ENCODE results near the gene C1orf159. TPM values are rescaled to one million over a fixed set of nuclear protein-coding genes. Genes with fewer than 3 reads are reported as not detected.

Gene C1orf159
- total and polyA plus RNA-seq, 10 of the 15 experiments (the other 5 are each of a cell fraction or from before 2014, with no cell fraction given), result 0.11 to 23.4 (median 8.0) TPM

- TF ChIP-seq MXI1 (IDR thresholded peaks at IDR 0.05; ENCODE audit: low read depth, low read length), result 0 out of 2 replicates have a peak, but pooled peaks have one; percentile 12
Observed at GRCh38 chr1:1069056-1069710, 46.7 kb downstream of the C1orf159 start (continued).

GRCh38 chr1:1068517-1069055 lies 47.3 kb downstream of the C1orf159 start:
- ChIA-PET SMC1A (ENCODE audit: uncharacterized antibody, unreplicated experiment) (no interaction called here), RAD21 (ENCODE audit: unreplicated experiment) (no interaction called here), POLR2A (no interaction called here), CTCF (interaction anchor here (0.9 kb wide), 1 partner anchor 35 kb away, joined by 3 read pairs; no protein-coding TSS in a partner anchor)
- WGBS (ENCODE audit: insufficient coverage, insufficient replicate concordance, low lambda C conversion rate, missing lambda C conversion rate), result 1% methylated on average over 30 of the region's 55 CpGs
- H3K36me3 ChIP-seq (ENCODE audit: control insufficient read depth in 2 of 2, insufficient read depth in 2 of 2, low read length in 1 of 2), result no peaks in the 10 kb centered on the region
- no peak overlapping the region for H3K27ac ChIP-seq (ENCODE audit: control insufficient read depth, insufficient read depth)
- H3K4me1 ChIP-seq (ENCODE audit: control insufficient read depth, insufficient read depth, low read length), result peaks cover 18% of the 10 kb centered on the region
- H3K9me3 ChIP-seq (replicated peaks; ENCODE audit: control insufficient read depth, insufficient read depth, low read length), result no peaks in the 10 kb centered on the region
- ATAC-seq (peak; percentile 3), DNase-seq (ENCODE audit: low read depth, low spot score) (no peak), FAIRE-seq (no peak)
- peak overlapping the region; percentile 37; the same call in 1 of the 2 replicates for H3K4me3 ChIP-seq
- BruUV-seq (replicated peaks), result no TSS peak
- H3K4me2 ChIP-seq (ENCODE audit: control insufficient read depth, insufficient read depth), result peak overlapping the region; percentile 69
- in situ Hi-C loops (cut with MboI) (no loop called here), intact Hi-C loops (cut with micrococcal nuclease; ENCODE audit: unreplicated experiment) (loop anchor here (10.0 kb wide), 1 partner anchor 164 kb away; no protein-coding TSS in a partner anchor)
- peak overlapping the region; percentile 33; the same call in 1 of the 2 replicates for H2AFZ ChIP-seq (ENCODE audit: control insufficient read depth, low read depth, low read length)
- no peaks in the 10 kb centered on the region for H3K79me2 ChIP-seq (ENCODE audit: control insufficient read depth, insufficient read depth, low read length)
- no peaks in the 10 kb centered on the region for H3K27me3 ChIP-seq (replicated peaks in 1 of 2; ENCODE audit: control insufficient read depth in 2 of 2, insufficient read depth in 2 of 2, low read length in 1 of 2)
- H3K9ac ChIP-seq (ENCODE audit: control insufficient read depth, insufficient read depth, low read length), result no peak overlapping the region
- no peaks in the 10 kb centered on the region for H4K20me1 ChIP-seq (ENCODE audit: control insufficient read depth, insufficient read depth)
- TF ChIP-seq NKRF (conservative IDR thresholded peaks at IDR 0.05) (0 out of 2 replicates have a peak, but pooled peaks have one; percentile 21), BHLHE40 (IDR thresholded peaks at IDR 0.05; ENCODE audit: borderline replicate concordance in 1 of 2, low read depth in 2 of 2, low read length in 1 of 2) (peak in 1 of 2 experiments; percentile 54; a peak in 2 of 4 replicates), BACH1 (IDR thresholded peaks at IDR 0.05; ENCODE audit: borderline replicate concordance) (0 out of 2 replicates have a peak, but pooled peaks have one; percentile 27), SMAD1 (IDR thresholded peaks at IDR 0.05; ENCODE audit: low read depth, partially characterized antibody) (no peak), ZBTB11 (CRISPR knock-in tag; IDR thresholded peaks at IDR 0.05) (no peak), BMI1 (IDR thresholded peaks at IDR 0.05; ENCODE audit: borderline replicate concordance) (no peak), E2F4 (IDR thresholded peaks at IDR 0.05; ENCODE audit: low read depth, low read length) (no peak), SPI1 (IDR thresholded peaks at IDR 0.05; ENCODE audit: borderline replicate concordance, insufficient read depth, low read depth, low read length) (no peak), ETV6 (conservative IDR thresholded peaks at IDR 0.05 in 1 of 2, IDR thresholded peaks at IDR 0.05 in 1 of 2; ENCODE audit: borderline replicate concordance in 1 of 2, low read depth in 1 of 2) (no peak), JUND (IDR thresholded peaks at IDR 0.05; ENCODE audit: low read depth, low read length) (no peak), MXI1 (IDR thresholded peaks at IDR 0.05; ENCODE audit: low read depth, low read length) (no peak), MYB (IDR thresholded peaks at IDR 0.05; ENCODE audit: borderline replicate concordance, low read depth, low read length) (no peak), IKZF1 (conservative IDR thresholded peaks at IDR 0.05) (no peak), LARP7 (IDR thresholded peaks at IDR 0.05) (peak; percentile 59)

Data from GM12878 (cell line).